HCT116 (cell line): ENCODE results near the gene SPSB3. TPM values are rescaled to one million over a fixed set of nuclear protein-coding genes. Genes with fewer than 3 reads are reported as not detected.

ENCODE experiments used
- ATAC-seq: fragments of 200-7000 bp; cut with Tn5 transposase; 2 replicates; pipeline ENCODE4 v1.9.1; 2020; ENCODE audit warnings: mild to moderate bottlenecking, moderate library complexity
- BruUV-seq: library from RNA; stranded (reverse); fragments of 400-500 nt; replicated peaks from 2 replicates; lab custom pipeline; 2021; lab: Mats Ljungman, UMichigan
- CTCF ChIA-PET: fragments of 300-600 bp; sonication (Branson Sonifier 250); formaldehyde crosslinking; loops from one replicate; lab custom pipeline; 2021; ENCODE audit warnings: antibody characterized with exemption; lab: Charles Lee
- POLR2A ChIA-PET: fragments of 300-600, 350-600 bp; sonication (Branson Sonifier 250); formaldehyde crosslinking; loops from one replicate; lab custom pipeline; 2021; ENCODE audit warnings: antibody characterized with exemption; lab: Charles Lee
- RAD21 ChIA-PET, 2 experiments: fragments of 300-600 bp; sonication (Branson Sonifier 250); formaldehyde crosslinking; loops; one replicate each; lab custom pipeline; 2023; ENCODE audit warnings: low total read pairs in 2 of 2; ENCODE audit not compliant: uncharacterized antibody in 2 of 2, unreplicated experiment in 2 of 2, low non-redundant PET in 1 of 2; lab: Charles Lee
- DNase-seq: peaks from one replicate; pipeline ENCODE4 v3.0.0-alpha.2; 2010; ENCODE audit warnings: low read depth, low spot score
- H2AFZ ChIP-seq: fragments of 200-600 bp; shearing (Covaris generic), sonication (generic); 2 replicates; pipeline ENCODE4 v1.6.1; 2017; ENCODE audit warnings: low read depth, mixed run types, mixed read lengths, antibody characterized with exemption, low read length; ENCODE audit not compliant: poor library complexity, severe bottlenecking
- H3K27ac ChIP-seq: 2 replicates; pipeline ENCODE4 v1.5.1; 2012; ENCODE audit warnings: low read depth, low read length
- H3K27me3 ChIP-seq: fragments of 200-600 bp; sonication (generic); 2 replicates; pipeline ENCODE4 v1.6.1; 2016; ENCODE audit warnings: mixed run types, low read length, mixed read lengths; ENCODE audit not compliant: insufficient read depth
- H3K36me3 ChIP-seq, 2 experiments: fragments of 200-500 bp in 1 of 2; fragments of 200-600 bp in 1 of 2; sonication (Bioruptor generic) in 1 of 2; sonication (generic) in 1 of 2; 2 replicates each; pipeline versions ENCODE4 v1.5.1 to v1.6.1; 2014 to 2016; ENCODE audit warnings: low read length in 2 of 2, inconsistent platforms in 1 of 2, mixed read lengths in 1 of 2, mixed run types in 1 of 2; ENCODE audit not compliant: insufficient read depth in 2 of 2, control insufficient read depth in 1 of 2
- H3K4me1 ChIP-seq, 2 experiments: fragments of 200-600 bp in 1 of 2; sonication (generic) in 1 of 2; 2 replicates each; pipeline versions ENCODE4 v1.5.1 to v1.6.1; 2012 to 2017; ENCODE audit warnings: low read length in 2 of 2, inconsistent platforms in 1 of 2, mild to moderate bottlenecking in 1 of 2, mixed read lengths in 1 of 2, mixed run types in 1 of 2, moderate library complexity in 1 of 2; ENCODE audit not compliant: insufficient read depth in 2 of 2, control insufficient read depth in 1 of 2
- H3K4me2 ChIP-seq: fragments of 200-600 bp; sonication (generic); 2 replicates; pipeline ENCODE4 v1.6.1; 2017; ENCODE audit warnings: mixed run types, low read length, mixed read lengths
- H3K4me3 ChIP-seq, 2 experiments: fragments of 200-600 bp in 1 of 2; sonication (generic) in 1 of 2; replicated peaks in 1 of 2; 2 replicates each; pipeline ENCODE4 v1.5.1; 2011 to 2016; ENCODE audit warnings: low read length in 2 of 2, control low read depth in 1 of 2, low read depth in 1 of 2, mild to moderate bottlenecking in 1 of 2, mixed read lengths in 1 of 2, mixed run types in 1 of 2
- H3K79me2 ChIP-seq: fragments of 200-600 bp; sonication (generic); 2 replicates; pipeline ENCODE4 v1.6.1; 2017; ENCODE audit warnings: mild to moderate bottlenecking, mixed run types, low read length, moderate library complexity, mixed read lengths; ENCODE audit not compliant: insufficient read depth
- H3K9ac ChIP-seq: fragments of 200-600 bp; sonication (generic); 2 replicates; pipeline ENCODE4 v1.6.1; 2016; ENCODE audit warnings: low read length, mixed read lengths
- H3K9me2 ChIP-seq: fragments of 200-600 bp; sonication (generic), shearing (Covaris generic); 2 replicates; pipeline ENCODE4 v1.6.1; 2017; ENCODE audit warnings: mixed run types, mild to moderate bottlenecking, moderate library complexity; ENCODE audit not compliant: insufficient read depth
- H3K9me3 ChIP-seq, 2 experiments: fragments of 200-500 bp in 1 of 2; fragments of 200-600 bp in 1 of 2; sonication (Bioruptor generic) in 1 of 2; sonication (generic) in 1 of 2; 2 replicates each; pipeline ENCODE4 v1.6.1; 2014 to 2017; ENCODE audit warnings: low read length in 2 of 2, mixed read lengths in 2 of 2, inconsistent platforms in 1 of 2, low read depth in 1 of 2, mild to moderate bottlenecking in 1 of 2, mixed run types in 1 of 2, moderate library complexity in 1 of 2; ENCODE audit not compliant: control insufficient read depth in 1 of 2, insufficient read depth in 1 of 2
- H4K20me1 ChIP-seq: fragments of 200-600 bp; sonication (generic), shearing (Covaris generic); 2 replicates; pipeline ENCODE4 v1.6.1; 2017; ENCODE audit warnings: mixed run types, mild to moderate bottlenecking, moderate library complexity; ENCODE audit not compliant: insufficient read depth
- ATF3 ChIP-seq: IDR thresholded peaks from 2 replicates; pipeline ENCODE4 v1.6.1; 2012
- ELF1 ChIP-seq: IDR thresholded peaks from 2 replicates; pipeline ENCODE4 v1.6.1; 2012; ENCODE audit warnings: low read depth, borderline replicate concordance
- EZH2phosphoT487 ChIP-seq: fragments of 200-600 bp; IDR thresholded peaks from 2 replicates; pipeline ENCODE4 v1.6.1; 2018; ENCODE audit warnings: antibody characterized with exemption, borderline replicate concordance
- MAX ChIP-seq: IDR thresholded peaks from 2 replicates; pipeline ENCODE4 v1.6.1; 2012
- RAD21 ChIP-seq: IDR thresholded peaks from 2 replicates; pipeline ENCODE4 v1.6.1; 2012; ENCODE audit warnings: low read depth, mild to moderate bottlenecking
- SIN3A ChIP-seq: IDR thresholded peaks from 2 replicates; pipeline ENCODE4 v1.6.1; 2012; ENCODE audit warnings: low read depth
- SRF ChIP-seq: IDR thresholded peaks from 2 replicates; pipeline ENCODE4 v1.6.1; 2012; ENCODE audit warnings: low read depth
- TCF7L2 ChIP-seq: IDR thresholded peaks from 2 replicates; pipeline ENCODE4 v1.7.0; 2011; ENCODE audit warnings: borderline replicate concordance, inconsistent platforms; ENCODE audit not compliant: insufficient read depth, insufficient read length; ENCODE audit errors: extremely low read depth
- ZBTB33 ChIP-seq: IDR thresholded peaks from 2 replicates; pipeline ENCODE4 v1.6.1; 2011; ENCODE audit warnings: mild to moderate bottlenecking, low read length, moderate library complexity; ENCODE audit not compliant: insufficient replicate concordance; ENCODE audit errors: extremely low read depth
- ZNF274 ChIP-seq: fragments of 200-500 bp; sonication (Bioruptor generic); IDR thresholded peaks from 2 replicates; pipeline ENCODE4 v1.6.1; 2014; ENCODE audit warnings: mild to moderate bottlenecking, low read depth, low read length, inconsistent platforms
- intact Hi-C: fragments of 100-400 bp; cut with micrococcal nuclease; formaldehyde crosslinking; loops from 2 replicates; pipeline ENCODE4 v1.10.0; 2022
- total RNA-seq: library from RNA; stranded (reverse); gene quantifications from one replicate; pipeline ENCODE4 v1.2.1, GENCODE V29; 2021; ENCODE audit not compliant: unreplicated experiment

Gene SPSB3
- total RNA-seq, 1 experiment from 2014 or later = 31.6 TPM

GRCh38 chr16:1757714-1758461, 24.5 kb downstream of the SPSB3 start (continued):
- TF ChIP-seq RAD21 (no peak), SIN3A (no peak)
- TF ChIP-seq, all 23 proteins: peak for 0

GRCh38 chr16:1754204-1754603, 28.2 kb downstream of the SPSB3 start:
- no peaks in the 10 kb centered on the region for H3K27me3 ChIP-seq
- no peak overlapping the region for H3K4me2 ChIP-seq
- TF ChIP-seq ZNF274 (no peak), TCF7L2 (no peak), ATF3 (no peak), EZH2phosphoT487 (no peak)
- intact Hi-C loops = no loop called here
- no TSS peak for BruUV-seq
- H4K20me1 ChIP-seq = no peaks in the 10 kb centered on the region
- H3K9ac ChIP-seq = no peak overlapping the region
- H3K27ac ChIP-seq = no peak overlapping the region
- ChIA-PET RAD21 (no interaction called here), POLR2A (no interaction called here), CTCF (interaction anchor here (0.7 kb wide), 1 partner anchor 49 kb away, joined by 3 read pairs; no protein-coding TSS in a partner anchor)
- H3K4me1 ChIP-seq = no peaks in the 10 kb centered on the region
- no peak overlapping the region for H3K4me3 ChIP-seq
- no peak overlapping the region for H2AFZ ChIP-seq
- H3K9me3 ChIP-seq = no peaks in the 10 kb centered on the region
- ATAC-seq (no peak), DNase-seq (no peak)
- peaks cover 3 to 11% of the 10 kb centered on the region in 2 experiments; a peak in 3 of 4 replicates for H3K36me3 ChIP-seq
- H3K9me2 ChIP-seq = no peaks in the 10 kb centered on the region
- no peaks in the 10 kb centered on the region for H3K79me2 ChIP-seq

- no peaks in the 10 kb centered on the region for H3K27me3 ChIP-seq
- no peaks in the 10 kb centered on the region for H3K9me2 ChIP-seq
- H3K4me3 ChIP-seq = no peak overlapping the region
- no peaks in the 10 kb centered on the region for H3K4me1 ChIP-seq
- ChIA-PET CTCF (no interaction called here), RAD21 (no interaction called here), POLR2A (no interaction called here)
- intact Hi-C loops = no loop called here
- H4K20me1 ChIP-seq = no peaks in the 10 kb centered on the region
- TF ChIP-seq MAX = no peak
- no peak for TF ChIP-seq SIN3A
- TF ChIP-seq SRF = no peak
- no peak for TF ChIP-seq ATF3
- no peak for TF ChIP-seq ZBTB33
- no peak for TF ChIP-seq ELF1
- no peak for TF ChIP-seq RAD21
- H3K4me2 ChIP-seq = no peak overlapping the region
- DNase-seq = no peak
- no peak for ATAC-seq
- no peak overlapping the region for H3K27ac ChIP-seq
- H3K79me2 ChIP-seq = no peaks in the 10 kb centered on the region
- no peak overlapping the region for H2AFZ ChIP-seq
- peaks cover 7 to 20% of the 10 kb centered on the region in 2 experiments; a peak in 3 of 4 replicates for H3K36me3 ChIP-seq
- no peak overlapping the region for H3K9ac ChIP-seq
- H3K9me3 ChIP-seq = no peaks in the 10 kb centered on the region
- BruUV-seq = no TSS peak
Measured at GRCh38 chr16:1752853-1753252, 29.5 kb downstream of the SPSB3 start.
